Measurements from ENCODE around the gene SNRNP40. TPM values are rescaled to one million over a fixed set of nuclear protein-coding genes. Genes with fewer than 3 reads are reported as not detected.

The SNRNP40 gene
- total RNA-seq, 1 donor from 2014 or later: 37.6 TPM

GRCh38 chr1:31232689-31233088 lies 63.9 kb downstream of the SNRNP40 start:
- DNase-seq (ENCODE audit: low spot score): no peak

DNA sequence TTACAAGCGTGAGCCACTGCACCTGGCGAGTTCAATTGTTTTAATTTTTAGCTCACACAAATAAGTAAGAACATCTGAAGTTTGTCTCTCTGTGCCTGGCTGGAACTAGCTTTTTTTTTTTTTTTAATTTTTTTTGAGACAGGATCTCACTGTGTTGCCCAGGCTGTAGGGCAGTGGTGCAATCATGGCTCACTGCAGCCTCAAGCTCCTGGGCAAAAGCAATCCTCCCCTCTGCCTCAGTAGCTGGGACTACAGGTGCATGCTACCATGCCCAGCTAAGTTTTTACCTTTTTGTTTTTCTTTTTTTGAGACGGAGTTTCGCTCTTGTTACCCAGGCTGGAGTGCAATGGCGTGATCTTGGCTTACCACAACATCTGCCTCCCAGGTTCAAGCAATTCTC lies 64.8 kb downstream of the SNRNP40 start:
- no peak for DNase-seq (ENCODE audit: low spot score)

DNA sequence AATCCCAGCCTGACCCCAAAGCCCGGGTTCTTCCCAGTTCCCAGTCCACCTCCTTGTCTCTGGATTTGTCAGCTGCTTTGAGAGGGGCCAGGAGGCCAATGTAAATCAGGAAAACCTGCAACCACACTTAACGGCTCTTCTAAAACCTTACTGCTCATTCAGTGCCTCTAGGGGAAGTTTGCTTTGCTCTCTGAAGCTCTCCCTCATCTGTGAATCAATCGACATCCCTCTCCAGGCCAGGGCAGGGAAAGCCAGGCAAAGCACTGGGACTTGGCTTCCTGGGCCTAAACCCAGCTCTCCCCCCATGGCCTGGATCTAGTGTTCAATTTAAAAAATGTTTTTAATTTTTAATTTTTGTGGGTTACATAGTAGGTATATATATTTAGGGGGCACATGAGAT lies 66.2 kb downstream of the SNRNP40 start:
- no peak for DNase-seq (ENCODE audit: low spot score)

DNA sequence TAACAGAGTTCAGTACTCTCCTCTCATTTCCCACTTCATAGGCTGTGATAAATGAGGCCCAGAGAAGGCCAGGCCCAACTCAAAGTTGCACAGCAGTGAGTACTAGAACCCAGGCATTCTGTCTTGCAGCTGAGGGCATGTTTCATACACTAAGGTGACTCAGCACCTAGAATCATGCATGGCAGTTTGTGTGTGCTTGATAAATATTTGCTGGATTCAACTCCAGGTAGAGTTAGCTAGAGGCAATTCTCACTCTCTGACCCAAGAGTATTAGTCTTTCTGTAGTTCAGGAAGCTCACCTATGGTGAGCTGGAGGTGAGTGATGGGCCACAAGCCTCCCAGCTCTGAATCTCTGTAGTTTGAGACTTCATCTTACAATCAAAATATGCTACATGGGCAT lies 67.6 kb downstream of the SNRNP40 start:
- DNase-seq (ENCODE audit: low spot score): no peak

DNA sequence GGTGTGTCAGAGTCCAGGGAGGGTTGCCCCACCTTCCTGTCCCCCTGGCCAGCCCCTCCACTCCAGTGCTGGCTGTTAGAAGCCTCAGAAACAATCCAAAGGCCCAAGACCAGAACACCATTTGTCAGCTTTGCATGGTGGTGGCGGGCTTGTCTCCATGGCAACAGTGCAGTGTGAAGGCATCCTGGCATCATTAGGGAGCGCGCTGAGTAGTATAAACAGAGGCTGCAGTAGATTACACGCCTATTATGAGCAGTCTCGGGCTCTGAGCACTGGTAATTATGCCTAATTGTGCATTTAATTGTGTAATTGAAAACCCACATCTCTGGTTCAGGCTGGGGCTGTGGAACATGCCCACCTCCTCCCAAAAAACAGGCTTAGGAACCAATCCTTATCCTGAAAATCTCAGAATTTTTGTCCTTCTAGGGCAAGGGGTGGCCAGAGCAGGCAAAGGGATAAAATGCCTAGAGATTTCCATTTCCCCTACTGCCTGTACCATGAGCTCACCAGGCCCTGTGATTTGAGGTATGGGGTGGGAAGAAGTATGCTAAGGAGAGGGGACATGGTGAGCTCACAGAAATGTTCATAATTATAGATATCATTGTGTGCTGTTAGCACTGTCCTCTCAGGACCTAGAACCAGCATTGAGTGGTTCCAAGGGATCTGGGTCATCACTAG lies 68.6 kb downstream of the SNRNP40 start:
- no peak for DNase-seq (ENCODE audit: low spot score)

GRCh38 chr1:31224068-31224467 lies 72.5 kb downstream of the SNRNP40 start:
- DNase-seq (ENCODE audit: low spot score): no peak

- no peak for DNase-seq (ENCODE audit: low spot score)
These were observed 74.4 kb downstream of the SNRNP40 start for GRCh38 chr1:31222176-31222575.

DNA sequence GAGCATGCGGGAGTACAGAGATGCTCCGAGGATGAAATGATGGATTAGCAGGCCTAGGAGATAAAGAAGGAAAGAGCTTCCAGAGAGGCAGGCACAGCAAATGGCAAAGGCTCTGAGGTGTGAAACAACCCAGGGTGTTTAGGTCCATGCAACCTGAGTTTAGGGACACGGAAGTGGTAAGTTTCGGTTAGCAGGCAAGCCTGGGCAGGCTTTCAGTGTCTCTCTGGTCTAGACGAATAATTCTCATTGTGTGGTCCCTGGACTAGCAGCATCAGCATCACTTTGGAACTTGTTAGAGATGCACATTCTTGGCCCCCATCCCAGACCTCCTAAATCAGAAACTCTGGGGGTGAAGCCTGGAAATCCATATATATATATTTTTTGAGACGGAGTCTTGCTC lies 75.5 kb downstream of the SNRNP40 start:
- DNase-seq (ENCODE audit: low spot score): no peak

GRCh38 chr1:31219489-31219888 lies 77.1 kb downstream of the SNRNP40 start:
- DNase-seq (ENCODE audit: low spot score): no peak

DNA sequence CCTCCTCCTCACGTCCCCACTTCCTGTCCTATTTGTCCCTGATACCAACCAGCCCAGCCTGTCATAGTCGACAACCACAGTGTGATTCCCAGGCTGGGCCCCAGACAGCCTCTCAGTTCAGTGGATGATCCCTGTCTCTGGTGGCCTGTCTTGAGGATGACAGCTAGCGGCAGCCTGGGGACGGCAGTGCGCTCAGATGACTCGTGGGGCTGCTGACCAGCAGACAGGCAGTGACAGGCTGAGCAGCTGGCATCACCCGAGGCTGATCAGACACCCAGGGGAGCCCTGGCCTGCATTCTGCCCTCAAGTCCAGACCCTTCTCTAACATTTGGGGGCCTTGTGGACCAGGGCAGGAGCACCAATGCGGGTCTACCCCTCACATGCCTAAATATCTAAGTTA lies 77.9 kb downstream of the SNRNP40 start:
- DNase-seq (ENCODE audit: low spot score): no peak

DNA sequence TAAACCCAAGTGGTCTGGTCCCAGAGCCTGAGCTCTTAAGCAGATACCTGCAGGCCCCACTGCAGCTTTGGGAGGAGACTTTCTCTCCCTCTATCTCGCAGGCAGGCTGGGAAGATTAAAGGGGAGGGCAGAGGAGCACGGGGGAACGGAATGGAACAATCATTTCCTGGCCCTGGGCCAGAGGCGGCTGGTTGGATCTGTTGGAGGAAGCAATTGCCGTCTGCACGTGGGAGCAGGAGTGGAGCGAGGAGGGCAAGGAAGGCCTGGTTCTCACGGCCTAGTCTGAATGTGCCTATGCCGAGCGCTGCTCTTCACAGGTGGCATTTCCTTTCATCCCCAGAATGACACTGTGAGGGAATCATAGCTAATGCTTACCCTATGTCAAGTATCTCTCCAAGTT lies 80.6 kb downstream of the SNRNP40 start:
- DNase-seq (ENCODE audit: low spot score): no peak

DNA sequence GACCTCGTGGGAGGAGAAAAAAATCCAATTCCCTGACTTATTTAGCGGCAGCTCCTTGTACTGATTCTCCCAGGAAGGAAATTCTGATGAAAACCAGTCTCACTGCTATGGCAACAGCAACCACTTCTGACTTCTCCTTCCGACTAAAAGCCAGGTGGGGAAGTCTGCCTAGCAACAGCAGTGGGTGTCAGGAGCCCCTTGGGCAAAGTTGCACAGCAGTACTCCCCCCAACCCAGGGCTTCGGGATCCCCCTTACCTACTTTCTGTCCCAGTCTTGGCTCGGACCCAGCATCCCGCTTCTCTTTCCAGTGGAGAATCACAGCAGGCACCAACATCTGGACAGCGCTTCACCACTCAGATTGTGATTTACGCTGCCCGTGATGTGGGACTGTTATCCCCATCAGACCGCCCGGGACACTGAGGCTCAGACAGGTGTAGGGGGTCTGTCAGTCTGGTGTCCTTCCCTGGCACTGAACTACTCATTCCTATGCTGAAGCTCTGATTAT lies 81.5 kb downstream of the SNRNP40 start:
- DNase-seq (ENCODE audit: low spot score): no peak

DNA sequence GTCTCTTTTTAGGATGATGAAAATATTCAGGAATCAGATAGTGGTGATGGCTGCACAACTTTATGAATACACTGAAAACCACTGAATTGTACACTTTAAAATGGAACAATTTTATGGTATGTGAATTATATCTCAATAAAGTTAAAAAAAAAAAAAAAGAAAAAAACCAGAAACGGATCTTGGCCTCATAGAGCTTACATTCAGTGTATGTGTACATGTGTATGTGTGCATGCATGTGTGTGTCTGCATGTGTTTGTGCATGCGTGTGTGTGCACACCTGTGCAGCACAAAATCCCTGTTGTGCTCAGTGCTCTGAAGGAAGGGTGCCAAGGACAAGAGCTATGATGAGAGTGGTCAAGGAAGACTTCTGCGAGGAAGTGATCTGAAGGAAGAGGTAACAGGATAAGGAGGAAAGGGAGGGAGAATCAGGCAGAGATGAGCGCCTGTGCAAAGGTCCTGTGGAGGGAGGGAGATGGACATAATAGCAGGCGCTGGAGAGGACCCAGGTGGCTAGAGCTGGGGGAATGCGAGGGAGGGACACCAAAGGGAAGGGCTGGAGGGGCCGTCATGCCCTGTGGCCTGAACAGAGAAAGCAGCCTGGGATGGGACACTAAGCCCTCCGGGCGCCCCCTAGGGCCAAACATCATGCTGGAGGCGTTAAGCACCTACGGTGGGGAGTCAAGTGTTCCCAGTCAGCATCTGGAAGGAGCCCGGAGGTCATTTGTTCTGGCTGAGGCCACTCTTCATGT lies 82.1 kb downstream of the SNRNP40 start:
- no peak for DNase-seq (ENCODE audit: low spot score)

Other genes with a start within 250 kb of the SNRNP40 start
- gene PUM1, start 231.1 kb downstream of the SNRNP40 start, total RNA-seq: 114 TPM
- gene NKAIN1, start 56.9 kb downstream of the SNRNP40 start, total RNA-seq: not detected
- gene ZCCHC17, start 244 bp upstream of the SNRNP40 start, total RNA-seq: 20.5 TPM
- gene FABP3, start 76.3 kb upstream of the SNRNP40 start, total RNA-seq: 9.1 TPM
- gene SERINC2, start 116.4 kb upstream of the SNRNP40 start, total RNA-seq: 10.0 TPM